Right forelimb (tissue), 1 donor: ENCODE data around the gene INPP5B.

ENCODE experiments used
- DNase-seq: peaks from one replicate; pipeline ENCODE4 v3.0.0-alpha.2; 2018

Gene INPP5B

DNA sequence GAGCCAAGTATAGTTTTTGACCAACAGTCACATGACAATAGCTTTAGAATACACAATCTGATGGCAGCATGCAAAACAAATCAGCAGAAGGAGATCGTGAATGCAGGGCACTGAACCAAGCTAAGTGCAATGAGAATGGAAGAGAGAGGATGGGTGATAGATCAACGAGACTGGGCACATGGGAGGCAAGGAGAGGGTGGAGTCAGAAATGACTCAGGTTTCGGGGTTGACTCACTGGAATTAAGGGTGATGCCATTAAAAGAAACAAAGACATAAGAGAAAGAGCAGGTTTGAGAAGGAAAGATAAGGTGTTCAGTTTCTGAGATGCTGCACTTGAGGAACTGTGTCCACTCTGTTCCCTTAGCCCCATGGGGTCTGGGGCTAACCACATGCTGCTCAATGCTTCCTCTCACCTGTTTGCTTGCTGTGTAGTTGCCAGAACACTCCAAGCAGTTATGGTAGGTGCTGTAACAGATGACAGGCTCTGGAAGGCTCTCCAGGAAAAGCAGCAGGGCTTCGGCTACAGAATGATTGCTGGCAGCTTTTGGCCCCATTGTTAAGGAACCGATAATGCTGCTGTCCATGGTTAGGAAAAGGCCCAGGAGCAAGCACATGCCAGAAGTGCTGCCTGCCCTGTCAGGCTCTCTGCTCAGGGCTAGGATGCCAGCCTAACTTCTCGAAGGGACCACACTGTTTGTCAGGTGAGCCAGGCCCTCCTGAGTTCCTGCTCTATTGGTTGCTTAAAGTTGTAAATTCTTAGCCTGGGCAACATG is 81.3 kb downstream of the INPP5B start:
- DNase-seq: no peak

DNA sequence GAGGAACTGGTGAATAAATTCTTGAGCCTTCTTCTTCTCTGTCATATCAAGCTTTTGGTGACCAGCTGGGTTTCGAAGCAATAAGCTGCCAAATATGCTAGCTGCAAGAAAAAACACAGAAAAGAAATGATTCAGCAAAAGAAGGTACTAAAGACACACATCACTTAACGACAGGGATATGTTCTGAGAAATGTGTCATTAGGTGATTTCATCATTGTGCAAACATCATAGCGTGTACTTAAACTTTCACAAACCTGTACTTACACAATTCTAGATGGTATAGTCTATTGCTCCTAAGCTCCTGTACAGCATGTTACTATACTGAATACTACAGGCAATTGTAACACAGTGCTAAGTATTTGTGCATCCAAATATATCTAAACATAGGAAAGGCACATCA is 84.5 kb downstream of the INPP5B start:
- no peak for DNase-seq

DNA sequence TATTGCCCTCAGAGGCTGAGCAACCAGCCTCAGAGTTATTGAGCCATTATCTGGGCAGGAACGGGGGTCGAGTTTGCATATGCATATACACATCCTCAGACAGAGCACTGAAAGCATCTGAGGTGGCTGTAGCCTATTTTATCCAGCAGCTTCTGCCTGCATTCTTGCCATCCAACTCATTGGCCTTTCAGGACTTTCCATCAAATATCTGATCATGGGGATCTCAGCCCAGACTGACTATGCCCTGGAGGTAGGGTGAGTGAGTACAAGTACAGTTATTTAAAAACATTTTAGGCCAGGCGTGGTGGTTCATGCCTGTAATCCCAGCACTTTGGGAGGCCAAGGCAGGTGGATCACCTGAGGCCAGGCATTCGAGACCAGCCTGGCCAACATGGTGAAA is 85.7 kb downstream of the INPP5B start:
- DNase-seq: no peak

DNA sequence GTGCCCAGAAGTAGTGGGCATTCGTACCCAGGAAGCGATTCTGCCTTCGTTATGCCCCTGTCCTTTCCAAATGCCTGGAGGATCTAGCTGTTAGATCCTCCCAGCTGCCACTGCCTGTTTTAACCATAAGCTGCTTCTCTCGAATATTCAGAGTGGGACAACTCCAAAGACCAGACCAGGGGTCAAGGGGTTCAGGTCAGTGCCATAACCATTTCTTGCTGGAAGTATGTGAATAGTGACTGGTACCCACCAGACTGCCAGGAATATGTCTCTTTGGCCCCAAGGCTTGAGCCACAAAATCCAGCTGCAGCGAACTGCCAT is 86.5 kb downstream of the INPP5B start:
- no peak for DNase-seq

DNA sequence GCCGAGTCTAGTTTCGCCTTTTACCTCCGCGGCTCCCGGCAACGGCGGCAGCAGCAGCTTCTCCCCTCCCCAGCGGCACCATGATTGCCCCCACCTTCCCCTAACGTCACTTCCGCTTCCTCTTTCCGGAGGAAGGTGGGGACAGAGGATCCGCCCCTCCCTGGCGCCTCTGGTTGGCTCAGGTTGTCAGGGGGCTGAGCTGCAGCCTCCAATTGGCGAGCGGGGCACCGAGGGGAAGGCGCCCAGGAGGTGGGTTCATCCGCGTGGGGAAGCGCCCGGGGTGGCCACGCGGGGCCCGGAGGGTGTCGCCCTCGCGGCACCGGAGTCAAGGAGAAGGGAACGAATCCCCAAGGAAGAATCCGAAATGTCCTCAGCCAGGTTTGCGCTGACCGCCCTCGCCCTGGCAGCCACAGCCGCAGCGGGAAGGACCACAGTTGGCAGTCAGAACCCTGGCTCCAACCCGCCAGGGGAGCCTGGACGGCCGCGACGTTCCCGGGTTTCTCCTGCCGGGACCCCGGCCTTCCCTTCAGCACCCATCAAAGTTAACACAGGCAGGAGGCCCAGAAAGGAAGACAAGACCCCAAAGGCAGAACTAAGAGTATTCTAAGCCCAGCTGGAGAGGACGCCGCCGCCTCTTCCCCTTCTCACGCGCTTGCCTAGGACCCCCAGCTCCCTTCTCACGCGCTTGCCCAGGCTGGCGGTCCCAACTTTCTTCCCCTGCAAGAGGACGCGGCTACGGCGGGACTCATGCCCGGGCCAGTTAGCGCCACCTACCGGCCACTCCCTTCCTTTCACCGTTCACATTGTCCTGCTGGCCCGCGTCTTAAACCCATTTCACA is 87.1 kb downstream of the INPP5B start, which contains the start of gene MTF1:
TSS of gene MTF1 (minus strand) at position 86 of the 839 bp plus-strand sequence. CDS start 1,934 bp downstream, outside the sequence.
- DNase-seq: peak; percentile 98

DNA sequence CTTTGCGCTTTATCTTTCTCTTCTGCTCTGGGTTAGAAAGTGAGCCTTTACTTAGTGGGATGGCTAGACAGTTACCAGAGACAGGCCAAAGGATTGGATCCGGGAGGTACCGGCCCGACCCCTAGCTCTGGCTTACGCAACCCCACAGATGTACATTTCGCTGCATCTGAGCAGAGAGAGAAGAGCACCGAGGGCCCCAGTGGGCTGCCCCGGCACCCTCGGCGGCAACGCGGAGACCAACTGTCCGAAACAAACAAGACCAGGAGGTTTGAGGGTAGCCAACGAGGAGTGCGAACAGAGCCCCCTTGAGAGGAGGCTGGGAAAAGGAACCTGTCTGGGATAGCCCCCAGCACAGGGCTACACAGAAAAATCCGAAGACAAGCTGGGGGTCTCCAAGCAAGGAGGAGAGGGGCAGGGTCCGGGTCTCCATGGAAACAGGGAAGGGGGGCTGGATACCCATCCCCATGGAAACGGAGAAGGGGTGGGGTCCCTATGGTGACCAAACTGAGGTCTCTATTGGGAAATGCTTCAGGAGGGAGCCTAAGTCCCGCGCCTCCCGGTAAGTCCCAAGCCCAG is 87.8 kb downstream of the INPP5B start:
- DNase-seq: no peak

DNA sequence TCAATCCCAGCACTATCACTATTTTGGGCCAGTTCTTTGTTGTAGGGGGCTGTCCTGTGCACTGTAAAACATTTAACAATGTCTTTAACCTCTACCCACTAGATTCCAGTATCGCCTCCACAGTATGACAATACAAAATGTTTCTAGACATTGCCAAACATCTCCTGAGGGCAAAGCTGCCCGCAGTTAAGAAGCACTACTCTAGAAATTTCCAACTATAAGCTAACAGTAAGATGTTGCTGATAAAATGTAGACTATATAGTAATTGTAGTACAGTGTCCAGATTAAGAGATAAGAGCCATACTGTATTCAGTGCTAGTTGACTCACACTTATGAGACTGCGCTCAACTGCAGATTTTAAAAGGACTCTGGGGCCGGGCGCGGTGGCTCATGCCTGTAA is 92.4 kb downstream of the INPP5B start:
- DNase-seq: no peak

DNA sequence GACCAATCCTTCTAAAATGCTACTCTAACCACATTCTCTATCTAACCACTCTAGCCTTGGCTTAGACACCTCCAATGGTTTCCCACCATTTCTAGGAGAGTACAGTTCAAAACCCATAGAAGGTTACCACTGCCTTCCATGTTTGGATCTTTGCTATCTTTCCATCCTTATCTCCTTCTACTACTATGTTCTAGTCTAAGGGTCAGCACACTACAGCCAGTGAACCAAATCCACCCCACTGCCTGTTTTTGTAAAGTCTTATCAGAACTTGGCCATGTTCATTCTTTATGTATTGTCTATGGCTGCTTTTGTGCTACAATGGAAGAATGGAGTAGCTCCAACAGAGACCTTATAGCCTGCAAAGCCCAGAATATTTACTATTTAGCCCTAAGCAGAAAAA is 93.7 kb downstream of the INPP5B start:
- no peak for DNase-seq

DNA sequence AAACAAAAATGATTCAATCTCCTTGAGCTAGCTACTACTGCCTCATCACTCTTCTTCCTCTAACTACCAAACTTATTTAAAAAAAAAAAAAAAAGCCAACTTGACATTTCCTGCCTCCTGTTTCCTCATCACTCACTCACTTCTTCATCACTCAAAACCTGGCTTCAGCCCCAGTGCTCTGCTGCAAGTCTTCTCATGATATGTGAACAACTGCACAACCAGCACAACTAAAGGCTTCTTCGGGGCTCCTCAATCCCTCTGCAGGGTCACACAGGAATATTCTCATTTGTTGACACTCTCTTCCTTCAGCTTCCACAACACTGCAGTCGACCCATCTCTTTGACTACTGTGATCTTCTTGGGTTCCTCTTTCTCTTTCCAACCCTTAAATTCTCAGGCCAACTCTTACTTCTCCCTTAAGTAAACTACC is 95.1 kb downstream of the INPP5B start:
- DNase-seq: no peak

DNA sequence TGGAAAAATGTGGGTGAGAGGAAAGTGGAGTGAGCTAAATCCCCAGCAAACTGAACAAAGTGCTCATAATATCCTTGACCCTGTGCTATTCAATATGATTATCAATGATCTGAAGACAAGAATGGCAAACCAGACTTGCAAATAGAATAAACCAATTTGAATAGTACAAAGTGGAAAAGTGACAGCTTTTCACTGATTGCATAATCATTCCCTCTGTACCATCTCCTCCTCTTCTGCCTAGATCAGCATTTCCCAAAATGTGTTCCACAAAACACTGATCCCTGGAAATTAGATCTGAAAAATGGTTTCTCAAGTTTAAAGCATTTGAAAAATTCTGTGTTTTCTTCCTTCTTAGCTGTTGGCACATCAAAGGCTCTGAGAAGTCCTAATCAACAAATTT is 95.6 kb downstream of the INPP5B start:
- no peak for DNase-seq

DNA sequence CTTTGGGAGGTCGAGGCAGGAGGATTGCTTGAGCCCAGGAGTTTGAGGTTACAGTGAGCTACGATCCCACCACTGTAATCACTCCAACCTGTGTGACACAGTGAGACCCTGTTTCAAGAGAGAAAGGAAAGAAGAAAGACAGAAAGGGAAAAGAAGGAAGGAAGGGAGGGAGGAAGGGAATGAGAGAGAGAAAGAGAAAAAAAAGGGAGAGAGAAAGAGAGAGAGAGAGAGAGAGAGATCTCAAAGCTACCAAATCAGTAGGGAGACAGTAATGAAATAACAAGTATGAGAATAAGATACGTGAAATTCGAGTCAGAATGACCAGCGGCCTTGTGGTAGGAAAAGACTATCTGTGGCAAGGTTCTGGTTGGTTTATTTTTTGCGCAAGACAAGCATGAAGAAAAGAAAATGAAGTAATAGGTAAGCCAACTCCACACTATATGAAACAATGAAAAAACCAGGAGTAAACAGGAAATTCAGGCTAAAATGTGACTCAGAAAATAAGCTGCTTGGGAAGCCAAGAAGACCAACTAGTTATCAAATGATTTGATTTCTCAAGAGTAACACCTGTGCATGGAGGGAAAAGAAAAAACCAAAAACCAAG is 96.4 kb downstream of the INPP5B start:
- no peak for DNase-seq

DNA sequence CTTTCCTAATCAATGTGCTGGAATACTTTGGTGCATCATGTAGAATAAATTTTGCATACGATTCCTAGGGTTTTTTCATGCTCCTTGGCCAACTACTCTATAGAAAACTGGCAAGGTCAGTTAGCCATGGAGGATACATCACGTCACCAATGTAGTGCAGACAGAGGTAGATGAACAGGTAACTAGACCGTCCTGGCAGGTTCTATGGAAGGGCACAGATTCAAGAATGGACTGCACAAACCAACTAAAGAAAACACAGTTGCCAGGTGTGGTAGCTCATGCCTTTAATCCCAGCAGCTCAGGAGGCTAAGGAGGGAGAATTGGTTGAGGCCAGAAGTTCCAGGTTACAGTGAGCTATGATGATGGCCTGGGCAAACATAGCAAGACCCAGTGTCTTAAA is 97.4 kb downstream of the INPP5B start:
- no peak for DNase-seq

DNA sequence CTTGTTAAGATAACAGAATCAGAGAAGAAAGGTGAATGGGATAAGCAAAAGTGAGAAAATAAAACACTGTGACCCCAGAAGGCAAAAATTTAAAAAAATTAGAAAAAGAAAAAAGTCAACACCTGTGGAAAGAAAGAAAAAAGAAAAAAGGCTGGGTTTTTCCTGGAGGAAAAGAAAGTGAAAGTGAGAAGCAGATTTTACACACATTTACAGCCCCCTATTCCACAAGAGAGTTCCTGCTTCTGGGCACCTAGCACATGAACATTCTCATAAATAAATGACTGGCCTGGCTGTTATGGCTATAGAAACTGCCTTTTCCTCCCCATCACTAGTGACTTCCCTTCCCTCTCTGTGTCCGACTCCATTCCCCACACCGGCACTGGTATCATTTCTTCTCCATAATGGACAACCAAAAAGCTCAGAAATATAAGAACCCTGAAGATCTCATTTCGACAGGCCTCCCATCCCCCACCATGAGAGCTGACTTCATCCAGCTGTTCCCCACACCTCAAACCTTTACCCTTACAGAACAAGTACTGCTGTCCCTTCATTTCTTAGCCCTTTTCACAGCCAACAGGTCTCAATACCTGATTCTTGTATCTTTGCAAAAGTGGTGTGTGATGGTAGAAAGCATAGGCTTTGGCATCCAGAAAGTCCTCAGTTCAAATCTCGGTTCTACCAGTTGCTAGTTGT is 100.1 kb downstream of the INPP5B start:
- no peak for DNase-seq

DNA sequence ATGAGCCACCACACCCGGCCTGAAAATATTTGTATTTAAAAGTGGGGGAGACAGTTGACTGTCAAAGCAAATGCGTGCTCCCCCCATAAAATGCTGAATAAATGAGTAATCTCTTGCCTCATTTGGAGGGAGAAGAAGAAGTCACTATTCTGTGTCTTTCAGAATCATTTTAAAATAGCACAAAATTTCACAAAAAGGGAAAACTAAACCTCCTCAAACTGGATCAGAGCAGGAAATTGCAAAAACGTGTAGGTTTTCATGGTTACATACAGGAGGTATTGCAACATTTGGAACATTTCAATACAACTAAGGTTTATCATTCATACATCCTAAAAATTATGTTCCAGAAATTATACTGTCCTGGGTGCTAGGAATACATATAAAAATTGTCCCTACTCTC is 101.1 kb downstream of the INPP5B start:
- DNase-seq: no peak

DNA sequence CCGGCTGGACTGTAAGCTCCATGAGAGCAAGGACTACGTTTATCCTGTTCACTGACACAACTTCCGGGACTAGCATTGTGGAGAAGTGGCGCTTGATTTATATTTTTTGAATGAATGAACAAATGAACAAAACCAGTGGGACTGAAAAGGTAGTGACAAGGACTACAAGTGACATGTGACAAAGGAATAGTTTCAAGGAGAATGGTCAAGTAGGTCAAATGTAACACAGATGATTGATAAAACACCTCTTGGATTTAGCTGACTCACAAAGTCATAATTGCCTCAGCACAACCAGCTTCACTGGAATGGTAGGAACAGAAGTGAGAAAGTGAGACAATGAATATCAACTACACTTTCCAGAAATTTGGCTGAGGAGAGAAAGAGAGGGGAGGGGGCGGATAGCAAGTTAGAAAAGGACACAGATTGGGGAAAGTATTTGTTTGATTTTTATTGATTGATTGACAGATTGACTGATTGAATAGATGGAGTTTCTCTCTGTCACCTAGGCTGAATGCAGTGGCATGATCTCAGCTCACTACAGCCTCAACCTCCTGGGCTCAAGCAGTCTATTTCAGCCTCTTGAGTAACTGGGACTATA is 101.7 kb downstream of the INPP5B start:
- no peak for DNase-seq

DNA sequence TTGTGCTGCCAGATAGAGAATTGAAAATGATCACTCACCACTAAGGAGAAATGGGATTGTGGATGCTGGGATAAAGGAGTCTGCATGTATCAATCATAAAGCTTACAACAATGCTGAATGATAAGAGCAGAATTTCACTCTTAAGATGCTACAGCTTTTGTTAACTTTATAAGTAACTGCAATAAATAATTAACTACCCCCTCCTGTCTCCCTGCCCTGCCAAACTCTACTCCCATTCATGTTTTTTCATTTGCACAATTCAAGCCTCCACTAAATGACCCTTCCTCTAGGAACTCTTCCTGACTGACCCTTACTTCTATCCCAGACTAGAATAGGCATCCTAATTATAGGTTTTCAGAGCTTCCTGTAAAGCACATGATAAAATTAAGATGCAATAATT is 102.3 kb downstream of the INPP5B start:
- no peak for DNase-seq

DNA sequence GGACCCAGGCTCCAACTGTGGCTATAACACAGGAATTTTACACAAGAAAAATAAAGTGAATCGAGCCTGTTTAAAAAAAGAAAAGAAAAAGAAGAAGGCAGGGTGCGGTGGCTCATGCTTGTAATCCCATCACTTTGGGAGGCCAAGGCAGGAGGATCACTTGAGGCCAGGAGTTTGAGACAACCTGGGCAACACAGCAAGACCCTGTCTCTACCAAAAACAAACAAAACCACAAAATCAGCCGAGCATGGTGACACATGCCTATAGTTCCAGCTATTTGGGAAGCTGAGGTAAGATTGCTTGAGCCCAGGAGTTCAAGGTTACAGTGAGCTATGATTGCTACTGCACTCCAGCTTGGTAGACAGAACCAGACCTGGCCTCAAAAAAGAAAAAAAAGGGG is 105.2 kb downstream of the INPP5B start:
- DNase-seq: no peak

DNA sequence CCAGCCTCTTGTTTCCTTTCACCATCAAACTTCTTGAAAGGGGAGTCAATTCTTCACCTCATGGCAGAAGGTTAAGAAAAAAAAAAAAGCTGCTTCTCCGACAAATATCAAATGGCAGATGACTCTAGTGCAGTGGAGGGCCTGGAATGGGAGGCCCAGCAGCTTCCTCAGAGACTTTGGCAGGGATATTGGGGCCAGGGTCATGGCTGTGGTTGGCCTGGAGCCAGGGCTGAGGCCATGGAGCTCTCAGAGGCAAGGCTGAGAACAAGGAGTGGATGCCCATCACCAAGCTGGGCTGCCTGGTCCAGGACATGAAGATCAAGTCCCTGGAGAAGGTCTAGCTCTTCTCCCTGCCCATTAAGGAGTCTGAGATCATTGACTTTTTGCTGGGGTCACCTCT is 106.1 kb downstream of the INPP5B start:
- no peak for DNase-seq

DNA sequence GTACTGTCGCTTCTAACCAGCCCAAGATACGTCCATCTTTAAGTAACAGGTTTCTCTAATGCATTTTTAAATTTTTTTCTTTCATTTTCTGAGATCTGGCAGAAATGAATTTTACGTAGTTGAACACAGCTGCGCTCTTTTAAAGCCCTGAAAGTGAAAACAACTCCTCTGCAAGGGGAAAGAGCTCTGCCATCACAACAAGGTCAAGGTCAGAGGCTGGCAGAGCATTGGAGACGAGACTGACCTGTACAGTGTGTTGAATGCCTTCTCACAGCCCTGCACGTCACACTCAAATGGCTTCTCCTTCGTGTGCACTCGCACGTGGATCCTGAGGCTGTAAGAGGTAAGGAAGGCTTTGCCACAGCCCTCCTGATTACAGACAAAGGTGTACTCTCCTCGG is 107.2 kb downstream of the INPP5B start:
- DNase-seq: no peak

DNA sequence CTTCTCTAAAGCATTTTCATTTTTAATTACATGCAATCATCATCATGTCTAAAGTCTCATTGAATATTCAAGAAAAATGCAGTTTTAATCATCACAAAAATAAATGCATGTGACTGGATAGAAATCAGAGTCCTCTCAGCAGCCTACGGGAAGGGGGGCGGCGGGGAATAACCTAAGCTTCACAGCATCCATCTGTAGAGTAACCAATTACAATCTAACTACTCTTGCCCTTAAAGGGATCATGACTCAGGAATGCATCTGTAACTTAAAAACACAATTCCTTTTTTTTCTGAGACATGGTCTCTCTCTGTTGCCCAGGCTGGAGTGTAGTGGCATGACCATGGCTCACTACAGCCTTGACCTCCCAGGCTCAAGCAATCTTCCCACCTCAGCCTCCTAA is 110.1 kb downstream of the INPP5B start:
- DNase-seq: no peak

DNA sequence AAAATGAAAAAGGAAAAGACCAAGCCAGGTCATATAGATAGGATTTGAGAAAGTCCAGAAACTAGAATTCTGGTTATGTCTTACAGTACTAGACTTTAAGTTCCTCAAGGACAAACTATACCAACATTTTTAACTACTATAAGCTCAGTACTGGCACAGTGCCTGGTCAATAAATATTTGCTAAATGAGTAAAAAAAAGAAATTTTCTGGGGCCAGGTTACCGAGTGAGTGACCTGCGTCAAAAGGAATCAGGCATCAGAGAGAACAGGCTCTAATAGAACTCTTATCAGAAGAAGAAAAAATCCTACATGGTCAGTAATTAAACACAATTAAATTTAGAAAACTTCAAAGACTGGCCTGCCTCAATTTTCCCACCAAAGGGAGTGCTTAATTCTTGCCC is 115.0 kb downstream of the INPP5B start:
- DNase-seq: no peak

DNA sequence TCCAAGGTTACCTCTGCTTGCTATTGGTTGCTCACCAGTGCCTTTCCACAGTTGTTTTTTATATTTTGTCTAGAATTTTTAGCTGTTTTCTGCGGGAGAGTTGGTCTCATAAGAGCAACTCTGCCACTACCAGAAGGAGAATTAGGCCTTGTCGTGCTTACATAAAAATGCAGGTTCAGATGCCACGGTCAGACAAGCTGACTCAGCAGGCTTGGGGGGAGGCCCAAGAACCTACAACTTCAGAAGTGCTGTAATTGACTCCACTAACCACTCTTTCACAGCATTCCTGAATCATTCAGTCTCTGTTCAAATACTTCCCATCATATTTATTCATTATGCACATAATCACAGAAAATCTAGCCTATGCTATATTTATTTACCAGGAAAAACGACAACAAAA is 115.7 kb downstream of the INPP5B start:
- DNase-seq: no peak
